ENCODE measurements around the gene C1orf198.

C1orf198 gene

DNA sequence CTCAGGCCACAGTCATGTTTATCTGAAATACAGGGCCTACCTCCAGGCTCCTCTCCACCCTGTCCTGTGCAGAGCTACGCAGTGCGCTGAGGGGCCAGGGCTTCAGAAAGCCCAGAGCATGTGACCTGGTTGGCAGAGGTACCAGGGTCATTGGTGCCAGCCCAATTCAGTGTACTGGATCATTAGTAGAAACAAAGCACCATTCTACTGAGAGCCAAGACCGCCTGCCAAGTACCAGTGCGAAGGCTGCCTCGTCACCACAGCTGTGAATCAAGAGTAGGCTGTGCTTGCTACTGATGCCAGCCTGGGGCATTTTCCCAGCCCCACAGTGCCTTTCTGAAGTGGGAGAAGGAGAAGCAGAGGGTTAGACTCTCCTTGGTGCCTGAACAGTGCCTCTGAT is 61.3 kb downstream of the C1orf198 start:
- peak; percentile 53 for DNase-seq

DNA sequence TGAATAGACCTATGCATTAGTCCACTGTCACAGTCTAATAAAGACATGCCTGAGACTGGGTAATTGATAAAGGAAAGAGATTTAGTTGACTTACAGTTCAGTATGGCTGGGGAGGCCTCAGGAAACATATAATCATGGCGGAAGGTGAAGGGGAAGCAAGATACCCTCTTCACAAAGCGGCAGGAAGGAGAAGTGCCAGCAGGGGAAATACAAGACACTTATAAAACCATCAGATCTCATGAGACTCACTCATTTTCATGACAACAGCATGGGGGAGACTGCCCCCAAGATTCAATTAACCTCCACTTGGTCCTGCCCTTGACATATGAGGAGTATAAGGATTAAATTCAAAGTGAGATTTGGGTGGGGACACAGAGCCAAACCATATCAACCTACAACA is 61.8 kb downstream of the C1orf198 start:
- no peak for DNase-seq

DNA sequence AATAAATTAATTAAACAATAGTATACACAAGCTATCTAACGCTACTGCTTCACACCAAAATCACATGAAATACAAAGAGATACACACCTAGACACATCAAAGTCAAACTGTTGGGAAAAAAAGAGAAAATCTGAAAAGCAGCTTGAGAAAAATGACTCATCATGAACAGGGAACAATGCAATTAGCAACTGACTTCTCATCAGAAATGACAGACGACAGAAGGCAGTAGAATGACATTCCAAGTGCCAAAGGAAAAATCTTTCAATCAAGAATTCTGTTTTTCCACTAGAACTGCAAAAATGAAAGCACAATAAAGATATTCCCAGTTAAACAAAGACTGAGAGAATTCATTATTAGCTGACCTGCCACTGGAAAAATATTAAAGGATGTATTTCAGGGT is 63.9 kb downstream of the C1orf198 start:
- no peak for DNase-seq

DNA sequence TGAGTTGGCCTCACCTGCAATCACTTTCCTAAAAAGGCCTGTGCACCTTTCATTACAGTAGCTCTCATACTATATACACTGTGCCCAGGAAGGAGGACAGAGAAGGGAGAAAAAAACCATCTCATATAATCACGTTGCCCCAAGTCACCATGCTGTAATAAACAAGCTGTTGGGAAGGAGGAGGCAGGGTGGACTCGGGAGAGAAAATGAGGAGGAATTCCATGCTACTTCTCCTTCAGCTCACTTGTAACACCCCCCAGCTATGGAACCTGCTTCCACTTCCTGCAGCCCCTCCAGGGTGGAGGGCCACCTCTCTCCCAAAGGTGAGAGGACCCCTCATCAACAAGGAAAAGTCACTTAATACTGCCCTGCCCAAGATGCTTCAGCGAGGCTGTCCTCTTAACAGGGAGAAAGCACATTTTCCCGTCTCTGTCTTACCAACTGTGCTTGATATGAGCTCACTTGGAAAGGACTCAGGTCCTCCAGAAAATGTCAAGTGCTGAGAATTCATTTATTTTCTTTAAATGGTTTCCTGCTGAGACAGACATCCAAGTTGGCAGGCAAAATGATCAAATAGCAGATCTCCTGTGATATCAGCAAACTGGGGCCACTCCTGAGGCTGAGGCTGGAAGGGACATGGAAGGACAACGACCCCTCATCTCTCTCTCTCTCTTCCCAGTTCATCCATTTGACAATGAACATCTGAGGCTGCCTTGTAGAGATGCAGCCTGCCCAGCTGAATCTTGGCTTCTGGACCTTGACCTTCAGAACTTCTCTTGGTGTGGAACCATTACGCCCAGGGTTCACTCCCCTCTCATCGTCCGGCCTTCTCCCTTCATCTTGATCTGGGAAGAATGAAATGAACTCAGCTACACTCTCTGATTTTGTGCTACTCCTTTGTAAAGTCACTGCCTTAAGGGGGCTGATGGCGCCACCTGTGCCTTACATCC is 67.2 kb downstream of the C1orf198 start:
- DNase-seq: peak; percentile 27

DNA sequence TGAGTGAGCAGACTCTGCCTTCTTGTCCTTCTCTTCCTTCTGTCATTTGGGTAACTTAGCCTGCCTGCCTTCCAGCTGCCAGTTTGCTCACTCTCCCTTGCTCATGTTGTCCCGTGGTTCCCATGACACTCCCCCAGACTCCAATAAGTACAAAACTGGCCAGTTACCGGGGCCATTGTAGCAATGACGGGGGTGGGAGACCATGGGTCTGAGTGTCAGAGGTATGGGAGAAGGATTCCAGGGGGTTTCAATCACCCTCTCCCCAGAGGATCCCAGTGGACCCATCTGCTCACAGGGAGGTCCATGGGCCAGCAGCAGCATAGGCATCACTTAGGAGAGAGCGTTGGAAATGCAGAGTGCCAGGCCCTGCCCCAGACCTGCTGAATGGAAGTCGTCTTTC is 69.8 kb downstream of the C1orf198 start:
- DNase-seq: peak; percentile 27

DNA sequence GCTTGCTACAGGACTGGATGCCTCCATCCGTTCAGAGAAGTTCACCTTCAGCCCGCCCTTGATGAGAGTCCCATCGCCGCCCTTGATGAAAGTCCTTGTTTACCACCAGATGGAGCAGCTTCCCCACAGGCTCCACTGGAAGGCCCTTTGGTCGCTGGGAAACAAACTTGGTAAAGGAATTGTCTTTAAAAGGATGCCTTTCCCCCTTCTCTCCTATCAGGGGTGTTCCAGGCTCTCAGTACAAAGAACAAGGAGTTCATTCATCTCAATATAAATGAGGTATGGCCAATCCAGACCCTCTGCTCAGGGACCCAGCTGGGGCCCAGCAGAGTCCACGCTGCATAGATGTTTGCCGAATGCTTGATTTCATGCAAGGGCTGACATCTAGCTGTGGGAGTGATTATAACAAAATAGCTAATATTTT is 70.4 kb downstream of the C1orf198 start:
- peak; percentile 78 for DNase-seq

DNA sequence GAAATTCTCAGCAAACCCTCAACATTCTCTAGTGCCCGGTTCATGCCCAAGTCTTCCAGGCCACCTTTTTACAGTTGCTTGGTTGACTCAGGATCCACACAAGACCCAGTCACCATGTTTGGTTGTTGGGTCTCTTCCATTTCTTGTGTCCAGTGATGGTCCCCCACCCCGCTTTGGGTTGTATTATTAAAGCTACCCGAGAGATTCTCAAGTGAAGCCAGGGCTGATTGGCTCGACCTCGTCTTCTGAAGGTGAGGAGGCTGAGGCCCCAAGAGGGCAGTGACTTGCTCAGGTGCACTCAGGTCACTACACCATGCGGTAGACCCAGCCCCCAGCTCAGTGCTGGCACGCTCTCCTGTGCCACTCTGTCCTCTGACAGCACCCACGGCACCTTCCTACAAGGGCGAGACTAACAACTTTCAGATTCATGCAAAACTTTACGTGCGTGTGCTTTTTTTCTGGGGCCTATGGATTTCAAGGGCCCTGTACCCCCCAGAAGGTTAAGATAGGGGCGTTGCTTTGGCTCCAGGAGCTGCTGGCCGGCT is 70.9 kb downstream of the C1orf198 start:
- no peak for DNase-seq

DNA sequence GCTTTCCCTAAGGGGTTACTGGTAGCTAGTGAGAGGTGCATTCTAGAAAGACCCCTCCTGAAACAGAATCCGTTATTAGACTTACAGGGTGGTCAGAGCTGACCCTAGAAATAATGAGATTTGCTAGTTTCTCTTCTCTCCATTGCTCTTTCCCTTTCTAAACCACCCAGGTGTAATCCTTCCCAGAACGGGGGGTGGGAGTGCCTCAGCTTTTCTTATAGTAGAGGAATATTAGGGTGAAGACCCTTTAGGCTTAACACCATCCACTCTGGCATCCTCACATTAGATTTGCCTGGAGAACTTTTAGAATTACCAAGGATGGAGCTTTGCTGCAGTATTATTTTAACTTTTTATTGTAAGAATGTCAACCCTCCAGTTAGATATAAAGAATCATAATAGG is 71.7 kb downstream of the C1orf198 start:
- peak; percentile 21 for DNase-seq

DNA sequence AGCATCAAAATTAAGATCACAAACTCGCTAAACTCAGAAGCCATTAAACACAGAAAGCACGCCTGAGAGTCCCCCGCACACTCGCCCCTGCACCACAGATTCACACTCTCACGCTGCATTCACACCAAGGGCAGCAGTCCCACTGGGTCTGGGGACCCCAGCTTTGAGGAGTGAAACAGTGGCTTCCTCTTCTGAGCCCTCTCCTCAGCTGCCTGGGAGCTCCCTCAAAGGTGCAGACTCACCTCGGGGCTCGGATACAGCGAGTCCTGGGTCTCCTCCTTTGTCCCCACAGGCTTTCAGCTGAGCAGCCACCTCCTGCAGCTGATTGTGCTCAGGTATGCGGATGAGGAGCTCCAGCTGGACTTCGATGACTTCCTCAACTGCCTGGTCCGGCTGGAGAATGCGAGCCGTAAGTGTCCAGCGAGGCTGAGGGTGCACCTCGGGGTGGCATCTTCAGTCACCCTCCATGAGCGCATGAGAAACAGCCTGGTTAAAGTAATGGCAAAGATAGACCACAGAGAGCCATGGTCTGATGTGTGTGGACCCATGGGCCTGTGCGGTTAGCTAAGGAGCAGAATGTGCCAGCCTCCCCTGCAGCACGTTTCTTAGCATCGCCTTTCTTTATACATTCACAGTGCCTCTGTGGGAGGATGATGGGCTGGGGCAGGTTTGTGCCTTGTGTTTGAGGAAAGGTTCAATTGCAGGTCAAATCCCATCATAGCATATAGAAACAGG is 73.3 kb downstream of the C1orf198 start:
- DNase-seq: peak; percentile 40

DNA sequence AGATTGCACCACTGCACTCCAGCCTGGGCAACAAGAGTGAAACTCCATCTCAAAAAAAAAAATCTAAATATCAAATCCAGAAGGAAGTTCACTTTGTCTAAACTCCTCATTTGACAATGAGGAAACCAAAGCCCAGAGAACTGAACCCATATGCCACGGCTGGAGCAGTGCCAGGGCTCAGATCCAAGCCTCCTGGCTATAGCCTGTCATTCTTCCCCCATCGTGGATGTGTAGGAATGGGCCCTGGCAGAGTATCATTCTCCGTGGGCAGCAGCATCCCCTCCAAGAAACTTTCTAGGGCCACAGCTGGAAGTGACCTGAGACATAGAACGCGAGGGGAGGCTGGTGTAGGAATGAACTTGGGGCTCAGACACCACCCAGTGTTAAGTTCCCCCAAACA is 73.9 kb downstream of the C1orf198 start:
- peak; percentile 61 for DNase-seq

DNA sequence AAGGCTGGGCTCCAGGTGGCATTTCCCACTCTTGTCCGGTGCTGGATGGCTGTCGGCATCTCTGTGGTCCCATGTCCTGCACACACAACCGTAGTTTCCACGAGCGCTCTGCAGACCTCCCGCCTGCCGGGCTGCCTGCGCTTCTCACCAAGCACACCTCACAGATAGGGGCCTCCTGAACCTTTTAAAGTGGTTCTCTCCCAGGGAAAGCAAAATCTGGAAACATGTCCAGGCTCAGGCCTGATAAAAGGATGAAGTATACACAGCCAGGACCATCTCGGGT is 74.9 kb downstream of the C1orf198 start:
- no peak for DNase-seq

DNA sequence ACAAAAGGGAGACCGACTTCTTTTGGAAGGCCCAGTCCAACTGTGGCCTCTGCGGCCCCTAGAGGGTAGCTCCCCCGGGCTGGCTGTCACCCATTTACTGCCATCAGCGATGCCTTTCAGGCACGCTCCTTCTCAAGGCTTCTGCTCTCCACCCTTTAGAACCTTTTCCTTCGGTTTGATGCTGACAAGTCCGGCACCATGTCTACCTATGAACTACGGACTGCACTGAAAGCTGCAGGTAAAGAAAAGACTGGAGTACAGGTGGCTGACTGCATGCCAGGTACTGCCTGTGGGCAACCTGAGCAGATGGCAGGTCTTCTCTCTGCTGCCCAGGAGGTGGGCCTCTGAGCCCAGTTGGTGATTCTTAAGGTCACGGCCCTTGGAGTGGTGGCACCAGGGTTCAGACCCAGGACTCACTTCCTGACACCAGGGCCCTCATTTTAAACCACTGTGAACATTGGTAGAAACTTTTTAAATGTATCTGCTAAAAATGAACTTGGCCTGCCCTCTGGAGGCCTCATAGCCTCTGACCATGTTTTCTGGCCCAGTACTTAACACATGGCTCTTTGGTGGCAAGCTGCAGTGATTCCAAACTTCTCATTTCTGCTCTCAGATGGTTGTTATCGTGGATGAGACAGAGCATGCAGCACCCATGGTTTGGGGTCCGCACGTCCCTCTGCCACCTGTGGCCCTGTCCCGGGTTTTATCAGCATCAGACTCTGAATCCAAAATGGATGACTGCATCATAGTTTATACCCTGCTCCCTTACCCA is 75.4 kb downstream of the C1orf198 start:
- DNase-seq: peak; percentile 19

DNA sequence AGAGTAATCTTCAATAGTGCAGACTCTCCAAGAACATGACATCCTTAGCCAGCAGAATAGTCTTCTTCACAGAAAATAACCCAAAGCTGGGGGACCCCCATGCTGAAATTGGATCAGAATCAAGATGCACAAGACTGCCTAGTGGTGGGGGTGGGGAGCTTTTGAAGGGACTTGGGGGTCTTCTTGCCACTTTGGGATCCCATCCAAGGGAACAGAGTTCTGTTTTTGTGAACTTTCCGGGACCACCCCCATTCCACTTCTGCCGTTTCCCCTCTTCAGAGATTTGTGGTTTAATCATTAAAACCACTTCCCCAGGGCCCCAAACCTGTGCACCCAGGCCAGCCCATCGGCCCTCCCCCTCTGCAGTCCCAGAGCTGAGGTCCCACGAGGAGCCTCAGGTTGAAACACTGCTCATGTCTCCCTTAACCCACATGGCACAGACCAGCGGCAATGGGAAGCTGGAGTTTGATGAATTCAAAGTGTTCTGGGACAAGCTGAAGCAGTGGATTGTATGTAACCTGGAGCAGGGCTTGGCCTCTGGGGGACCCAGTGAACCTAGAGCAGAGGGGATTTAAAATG is 76.2 kb downstream of the C1orf198 start:
- peak; percentile 2 for DNase-seq

DNA sequence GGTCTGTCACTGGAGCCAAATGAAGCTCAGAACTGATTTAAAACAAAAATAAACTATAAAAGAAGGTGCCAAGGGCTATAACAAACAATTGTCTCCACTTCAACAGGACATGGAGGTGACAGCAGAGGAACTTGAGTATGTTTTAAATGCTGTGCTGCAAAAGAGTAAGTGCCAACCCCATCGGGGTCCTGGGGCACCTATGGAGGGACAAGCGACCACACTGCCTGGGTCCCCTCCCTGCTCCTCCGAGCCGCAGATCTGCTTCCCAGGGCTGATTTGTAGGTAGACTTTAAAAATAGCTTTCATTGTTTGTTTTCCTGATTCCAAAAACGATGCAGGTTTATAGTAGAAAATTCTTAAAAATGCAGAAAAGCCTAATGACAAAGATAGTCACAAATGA is 78.3 kb downstream of the C1orf198 start:
- DNase-seq: peak; percentile 12

DNA sequence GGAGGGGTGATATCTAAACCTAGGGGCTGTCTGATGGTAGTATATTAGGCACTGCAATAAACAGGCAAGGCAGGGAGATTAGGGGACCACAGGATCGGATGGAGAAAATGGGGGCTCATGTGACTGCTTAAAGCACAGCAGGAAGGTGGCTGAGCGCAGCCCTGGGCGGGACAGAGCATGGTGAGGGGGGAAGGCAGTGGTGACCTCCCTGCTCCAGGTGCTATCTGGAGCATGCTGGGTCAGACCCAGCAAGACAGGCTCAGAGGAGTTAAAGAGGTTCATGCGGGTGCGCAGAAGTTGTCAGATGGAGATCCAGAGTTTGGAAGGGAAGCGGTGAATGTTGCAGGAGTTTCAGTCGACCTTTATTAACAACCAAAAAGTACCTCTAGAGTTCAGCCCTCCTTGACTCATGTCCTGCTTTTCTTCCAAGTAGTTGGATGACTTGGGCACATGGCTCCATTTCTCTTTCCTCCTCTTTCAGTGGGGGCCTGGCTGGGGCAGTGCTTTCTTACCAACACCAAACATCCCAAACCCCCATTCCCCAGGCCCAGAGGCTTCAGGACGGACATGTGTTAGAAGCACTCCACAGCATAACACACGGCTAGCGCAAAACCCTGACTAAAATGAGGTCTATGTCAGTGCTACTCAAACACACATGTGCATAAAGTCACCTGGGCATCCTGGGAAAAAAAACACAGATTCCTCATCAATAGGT is 79.6 kb downstream of the C1orf198 start:
- peak; percentile 9 for DNase-seq

DNA sequence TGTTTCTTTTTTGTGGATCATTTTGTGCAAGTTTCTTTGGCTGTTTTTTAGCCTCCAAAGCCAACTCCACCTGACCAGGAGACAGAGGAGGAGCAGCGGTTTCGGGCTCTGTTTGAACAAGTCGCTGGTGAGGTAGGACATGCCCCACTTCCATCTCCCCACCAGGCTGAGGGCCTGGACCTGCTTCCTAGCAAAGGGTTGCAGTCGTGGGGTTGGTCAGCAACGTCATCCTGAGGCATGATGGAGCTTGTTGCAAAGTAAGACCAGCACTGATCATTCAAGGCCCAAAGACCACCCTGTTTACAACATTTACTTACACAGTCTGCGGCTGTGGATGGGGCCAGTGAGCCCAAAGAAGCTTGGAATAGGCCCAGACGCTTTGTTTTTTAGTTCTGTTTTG is 80.8 kb downstream of the C1orf198 start:
- peak; percentile 22 for DNase-seq

Measured in right forelimb (tissue), 1 donor.